ENCODE data around the gene CROCC2.

Gene CROCC2

GRCh38 chr2:240921311-240921994 lies 15.3 kb downstream of the CROCC2 start:
- peak; percentile 33 for DNase-seq (ENCODE audit: low spot score)

GRCh38 chr2:240921995-240922244 lies 15.8 kb downstream of the CROCC2 start:
- DNase-seq (ENCODE audit: low spot score), result peak; percentile 5

- DNase-seq (ENCODE audit: low spot score), result peak; percentile 19
These were observed 16.3 kb downstream of the CROCC2 start for GRCh38 chr2:240922245-240922981.

- DNase-seq (ENCODE audit: low spot score), result peak; percentile 11
These were observed 16.9 kb downstream of the CROCC2 start for GRCh38 chr2:240922982-240923537.

GRCh38 chr2:240925191-240925567 lies 19.0 kb downstream of the CROCC2 start:
- peak; percentile 20 for DNase-seq (ENCODE audit: low spot score)

GRCh38 chr2:240925568-240926515 lies 19.7 kb downstream of the CROCC2 start:
- peak; percentile 33 for DNase-seq (ENCODE audit: low spot score)

GRCh38 chr2:240926516-240927389 lies 20.6 kb downstream of the CROCC2 start:
- peak; percentile 21 for DNase-seq (ENCODE audit: low spot score)

- no peak for DNase-seq (ENCODE audit: low spot score)
These were observed 21.2 kb downstream of the CROCC2 start for GRCh38 chr2:240927390-240927781.

GRCh38 chr2:240928476-240929363 lies 22.6 kb downstream of the CROCC2 start:
- peak; percentile 3 for DNase-seq (ENCODE audit: low spot score)

- peak; percentile 3 for DNase-seq (ENCODE audit: low spot score)
These were observed 23.4 kb downstream of the CROCC2 start for GRCh38 chr2:240929364-240930095.

- peak; percentile 14 for DNase-seq (ENCODE audit: low spot score)
These were observed 24.0 kb downstream of the CROCC2 start for GRCh38 chr2:240930096-240930630.

- peak; percentile 8 for DNase-seq (ENCODE audit: low spot score)
These were observed 24.6 kb downstream of the CROCC2 start for GRCh38 chr2:240930631-240931318.

GRCh38 chr2:240931319-240931949 lies 25.3 kb downstream of the CROCC2 start:
- DNase-seq (ENCODE audit: low spot score), result peak; percentile 2

- DNase-seq (ENCODE audit: low spot score), result peak; percentile 2
These were observed 26.0 kb downstream of the CROCC2 start for GRCh38 chr2:240932001-240932723.

- no peak for DNase-seq (ENCODE audit: low spot score)
These were observed 26.6 kb downstream of the CROCC2 start for GRCh38 chr2:240932724-240933047.

GRCh38 chr2:240933048-240933965 lies 27.2 kb downstream of the CROCC2 start:
- DNase-seq (ENCODE audit: low spot score), result no peak

Data from iPS-NIHi11 (cell line).